ENCODE measurements around the gene KCNMB2.

GRCh38 chr3:178718995-178719635 lies 182.9 kb downstream of the KCNMB2 start:
- TF ChIP-seq EZH2phosphoT487 (IDR thresholded peaks at IDR 0.05; ENCODE audit: borderline replicate concordance, low read length) (no peak), CTCF (conservative IDR thresholded peaks at IDR 0.05; ENCODE audit: low read depth, low read length) (no peak), EZH2 (IDR thresholded peaks at IDR 0.05; ENCODE audit: low read length, unreplicated experiment) (no peak)
